Pulmonary artery endothelial cell (primary cell): ENCODE measurements around the gene NTM. TPM values are rescaled to one million over a fixed set of nuclear protein-coding genes. Genes with fewer than 3 reads are reported as not detected.
A peak's percentile ranks its signal among the peaks of the same experiment; 100 is the strongest.

Experiments
- DNase-seq: peaks from one replicate; pipeline ENCODE4 v3.0.0-alpha.2; 2011; ENCODE audit warnings: low read depth, low spot score
- total RNA-seq: library from RNA; depleted of rRNA; stranded (reverse); fragments of >200 nt; gene quantifications from 2 replicates; pipeline ENCODE4 v1.2.3, GENCODE V29; 2014

The NTM gene
- total RNA-seq, 1 donor from 2014 or later: 2.6 TPM

- DNase-seq: no peak
Observed at GRCh38 chr11:131685206-131685605, 314.8 kb downstream of the NTM start.

- no peak for DNase-seq
Observed at GRCh38 chr11:131685906-131686305, 315.5 kb downstream of the NTM start.

GRCh38 chr11:131686836-131687235 lies 316.4 kb downstream of the NTM start:
- DNase-seq: no peak

- no peak for DNase-seq
Observed at GRCh38 chr11:131687291-131688047, 317.1 kb downstream of the NTM start.

GRCh38 chr11:131688048-131688693 lies 317.8 kb downstream of the NTM start:
- no peak for DNase-seq

- no peak for DNase-seq
Observed at GRCh38 chr11:131689049-131689925, 318.9 kb downstream of the NTM start.

- no peak for DNase-seq
Observed at GRCh38 chr11:131690362-131690761, 319.9 kb downstream of the NTM start.

GRCh38 chr11:131690776-131691175 lies 320.4 kb downstream of the NTM start:
- no peak for DNase-seq

- no peak for DNase-seq
Observed at GRCh38 chr11:131691181-131692041, 321.0 kb downstream of the NTM start.

GRCh38 chr11:131692151-131692550 lies 321.7 kb downstream of the NTM start:
- no peak for DNase-seq

- no peak for DNase-seq
Observed at GRCh38 chr11:131692961-131693360, 322.5 kb downstream of the NTM start.

- DNase-seq: no peak
Observed at GRCh38 chr11:131693756-131694155, 323.3 kb downstream of the NTM start.

- peak; percentile 24 for DNase-seq
Observed at GRCh38 chr11:131694526-131695424, 324.4 kb downstream of the NTM start.

GRCh38 chr11:131695889-131696429 lies 325.5 kb downstream of the NTM start:
- no peak for DNase-seq

- no peak for DNase-seq
Observed at GRCh38 chr11:131696690-131697089, 326.3 kb downstream of the NTM start.

GRCh38 chr11:131703311-131703710 lies 332.9 kb downstream of the NTM start:
- DNase-seq: no peak

- no peak for DNase-seq
Observed at GRCh38 chr11:131704682-131705081, 334.3 kb downstream of the NTM start.

GRCh38 chr11:131710511-131710910 lies 340.1 kb downstream of the NTM start:
- no peak for DNase-seq

GRCh38 chr11:131712897-131713296 lies 342.5 kb downstream of the NTM start:
- DNase-seq: no peak
